Astrocyte (in vitro differentiated cells and primary cell): Measurements from ENCODE around the gene FOXJ3.

ENCODE experiments used
- EZH2 ChIP-seq: IDR thresholded peaks from 2 replicates; pipeline ENCODE4 v1.6.1; 2012; ENCODE audit warnings: mild to moderate bottlenecking, low read length, inconsistent platforms; ENCODE audit not compliant: insufficient read depth
- TF ChIP-seq, protein P1 (sequence below): IDR thresholded peaks from 2 replicates; pipeline ENCODE4 v1.5.1; 2011; ENCODE audit warnings: low read depth, mild to moderate bottlenecking, inconsistent platforms, low read length, moderate library complexity; ENCODE audit not compliant: insufficient read depth

DNA sequence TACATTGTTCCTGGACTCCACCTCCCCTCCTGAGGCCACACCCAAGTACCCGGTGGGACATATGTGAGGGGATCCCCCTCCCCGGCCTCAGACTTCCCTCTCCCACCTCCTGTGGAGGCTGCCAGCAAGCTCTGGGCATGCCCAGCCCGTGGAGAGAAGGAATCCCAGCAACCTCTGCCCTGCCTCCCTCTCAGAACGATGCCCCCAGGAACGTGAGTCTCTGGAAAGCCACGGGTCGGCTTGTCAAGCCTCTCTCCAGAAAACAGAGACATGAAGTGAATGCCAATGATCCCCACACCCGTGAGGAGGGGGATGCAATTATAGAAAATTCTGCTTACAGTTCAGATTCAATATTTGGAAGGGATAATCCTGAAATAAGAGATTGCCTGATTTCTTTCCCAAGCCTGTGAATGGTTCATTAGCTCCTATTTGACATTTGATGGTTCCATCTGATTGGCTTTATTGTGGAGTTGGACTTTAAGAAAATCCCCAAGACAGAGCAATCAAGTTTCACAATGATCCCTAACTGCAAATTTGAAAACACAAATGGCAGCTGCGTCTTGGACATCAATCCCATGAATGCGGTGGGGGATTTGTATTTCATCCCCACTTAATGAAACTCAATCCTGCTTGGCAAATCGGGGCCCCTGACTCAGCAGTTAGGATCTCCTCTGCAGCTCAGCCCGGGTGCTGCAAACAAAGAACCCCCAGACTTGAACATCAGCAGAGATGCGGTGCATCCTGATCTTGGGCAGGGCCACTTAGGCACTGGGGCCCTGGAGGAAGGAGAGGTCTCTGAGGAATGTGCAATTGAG lies 190.9 kb downstream of the FOXJ3 start:
- TF ChIP-seq, protein P1, sequence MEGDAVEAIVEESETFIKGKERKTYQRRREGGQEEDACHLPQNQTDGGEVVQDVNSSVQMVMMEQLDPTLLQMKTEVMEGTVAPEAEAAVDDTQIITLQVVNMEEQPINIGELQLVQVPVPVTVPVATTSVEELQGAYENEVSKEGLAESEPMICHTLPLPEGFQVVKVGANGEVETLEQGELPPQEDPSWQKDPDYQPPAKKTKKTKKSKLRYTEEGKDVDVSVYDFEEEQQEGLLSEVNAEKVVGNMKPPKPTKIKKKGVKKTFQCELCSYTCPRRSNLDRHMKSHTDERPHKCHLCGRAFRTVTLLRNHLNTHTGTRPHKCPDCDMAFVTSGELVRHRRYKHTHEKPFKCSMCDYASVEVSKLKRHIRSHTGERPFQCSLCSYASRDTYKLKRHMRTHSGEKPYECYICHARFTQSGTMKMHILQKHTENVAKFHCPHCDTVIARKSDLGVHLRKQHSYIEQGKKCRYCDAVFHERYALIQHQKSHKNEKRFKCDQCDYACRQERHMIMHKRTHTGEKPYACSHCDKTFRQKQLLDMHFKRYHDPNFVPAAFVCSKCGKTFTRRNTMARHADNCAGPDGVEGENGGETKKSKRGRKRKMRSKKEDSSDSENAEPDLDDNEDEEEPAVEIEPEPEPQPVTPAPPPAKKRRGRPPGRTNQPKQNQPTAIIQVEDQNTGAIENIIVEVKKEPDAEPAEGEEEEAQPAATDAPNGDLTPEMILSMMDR, result no peak
- TF ChIP-seq EZH2, result no peak
